DOHH2 (cell line): Measurements from ENCODE around the gene CNOT4.

ENCODE experiments used
- H3F3A ChIP-seq: fragments of 200-600 bp; sonication (generic), shearing (Covaris generic); 2 replicates; pipeline ENCODE4 v1.6.0; 2016; ENCODE audit warnings: antibody characterized with exemption, mild to moderate bottlenecking; ENCODE audit not compliant: control insufficient read depth, insufficient read depth
- H3K27ac ChIP-seq: fragments of 200-600 bp; sonication (generic); 2 replicates; pipeline ENCODE4 v1.5.1; 2014; ENCODE audit warnings: low read depth, mild to moderate bottlenecking, low read length, moderate library complexity
- H3K27me3 ChIP-seq: fragments of 200-600 bp; sonication (generic); 2 replicates; pipeline ENCODE4 v1.6.1; 2014; ENCODE audit warnings: mild to moderate bottlenecking, low read length, mixed read lengths; ENCODE audit not compliant: control insufficient read depth
- H3K36me3 ChIP-seq: fragments of 200-600 bp; sonication (generic); 2 replicates; pipeline ENCODE4 v1.6.1; 2014; ENCODE audit warnings: mild to moderate bottlenecking, low read length, moderate library complexity, mixed read lengths; ENCODE audit not compliant: control insufficient read depth
- H3K4me1 ChIP-seq: fragments of 200-600 bp; sonication (generic); 2 replicates; pipeline ENCODE4 v1.6.1; 2014; ENCODE audit warnings: mild to moderate bottlenecking, low read length, mixed read lengths; ENCODE audit not compliant: control insufficient read depth
- H3K4me2 ChIP-seq: fragments of 200-600 bp; sonication (generic); 2 replicates; pipeline ENCODE4 v1.6.0; 2014; ENCODE audit warnings: mild to moderate bottlenecking, low read length, moderate library complexity
- H3K4me3 ChIP-seq: fragments of 200-600 bp; sonication (generic); 2 replicates; pipeline ENCODE4 v1.5.1; 2014; ENCODE audit warnings: mild to moderate bottlenecking, low read length, mixed read lengths
- H3K79me2 ChIP-seq: fragments of 200-600 bp; sonication (generic); 2 replicates; pipeline ENCODE4 v1.6.1; 2014; ENCODE audit warnings: mild to moderate bottlenecking, low read length, mixed read lengths; ENCODE audit not compliant: control insufficient read depth
- H3K9me2 ChIP-seq: fragments of 200-600 bp; sonication (generic); replicated peaks from 2 replicates; pipeline ENCODE4 v1.6.1; 2014; ENCODE audit warnings: mild to moderate bottlenecking, low read length, mixed read lengths; ENCODE audit not compliant: control insufficient read depth
- H3K9me3 ChIP-seq: fragments of 200-600 bp; sonication (generic); 2 replicates; pipeline ENCODE4 v1.6.1; 2014; ENCODE audit warnings: antibody characterized with exemption, low read length, mixed read lengths; ENCODE audit not compliant: control insufficient read depth, insufficient read depth
- H4K20me1 ChIP-seq: fragments of 200-600 bp; sonication (generic); 2 replicates; pipeline ENCODE4 v1.6.0; 2014; ENCODE audit warnings: low read depth, mild to moderate bottlenecking, antibody characterized with exemption, low read length, moderate library complexity; ENCODE audit not compliant: control insufficient read depth, insufficient read depth
- CTCF ChIP-seq: fragments of 200-600 bp; sonication (generic); IDR thresholded peaks from one replicate; pipeline ENCODE4 v1.5.1; 2014; ENCODE audit warnings: antibody characterized with exemption, mild to moderate bottlenecking, low read depth, low read length; ENCODE audit not compliant: poor library complexity, severe bottlenecking
- EZH2phosphoT487 ChIP-seq: fragments of 200-600 bp; sonication (generic); IDR thresholded peaks from 2 replicates; pipeline ENCODE4 v1.6.1; 2017; ENCODE audit warnings: borderline replicate concordance, mild to moderate bottlenecking, antibody characterized with exemption, low read length, moderate library complexity, mixed read lengths

The CNOT4 gene

GRCh38 chr7:135320268-135320667 is 189.6 kb downstream of the CNOT4 start:
- no peak for TF ChIP-seq EZH2phosphoT487
- Histone ChIP-seq H3F3A (no peaks in the 10 kb centered on the region), H3K4me2 (no peak overlapping the region)

GRCh38 chr7:135317676-135318325 is 192.1 kb downstream of the CNOT4 start:
- H4K20me1 ChIP-seq, result no peaks in the 10 kb centered on the region
- no peaks in the 10 kb centered on the region for H3K9me2 ChIP-seq
- H3K27ac ChIP-seq, result no peak overlapping the region
- no peak for TF ChIP-seq EZH2phosphoT487
- no peak for TF ChIP-seq CTCF
- no peaks in the 10 kb centered on the region; the same call in 1 of the 2 replicates for H3K27me3 ChIP-seq
- no peaks in the 10 kb centered on the region for H3K36me3 ChIP-seq
- H3K79me2 ChIP-seq, result no peaks in the 10 kb centered on the region
- H3K4me2 ChIP-seq, result no peak overlapping the region
- H3K4me1 ChIP-seq, result no peaks in the 10 kb centered on the region
- no peaks in the 10 kb centered on the region for H3K9me3 ChIP-seq
- no peak overlapping the region for H3K4me3 ChIP-seq
- no peaks in the 10 kb centered on the region for H3F3A ChIP-seq

More at GRCh38 chr7:135320268-135320667, 189.6 kb downstream of the CNOT4 start:
- H3K79me2 ChIP-seq, result no peaks in the 10 kb centered on the region
- H3K27me3 ChIP-seq, result no peaks in the 10 kb centered on the region; the same call in 1 of the 2 replicates
- no peaks in the 10 kb centered on the region for H3K9me2 ChIP-seq
- H3K9me3 ChIP-seq, result peaks cover 11% of the 10 kb centered on the region
- H3K4me3 ChIP-seq, result no peak overlapping the region
- H3K27ac ChIP-seq, result no peak overlapping the region
- H4K20me1 ChIP-seq, result no peaks in the 10 kb centered on the region
- no peaks in the 10 kb centered on the region for H3K36me3 ChIP-seq
- no peaks in the 10 kb centered on the region for H3K4me1 ChIP-seq

DNA sequence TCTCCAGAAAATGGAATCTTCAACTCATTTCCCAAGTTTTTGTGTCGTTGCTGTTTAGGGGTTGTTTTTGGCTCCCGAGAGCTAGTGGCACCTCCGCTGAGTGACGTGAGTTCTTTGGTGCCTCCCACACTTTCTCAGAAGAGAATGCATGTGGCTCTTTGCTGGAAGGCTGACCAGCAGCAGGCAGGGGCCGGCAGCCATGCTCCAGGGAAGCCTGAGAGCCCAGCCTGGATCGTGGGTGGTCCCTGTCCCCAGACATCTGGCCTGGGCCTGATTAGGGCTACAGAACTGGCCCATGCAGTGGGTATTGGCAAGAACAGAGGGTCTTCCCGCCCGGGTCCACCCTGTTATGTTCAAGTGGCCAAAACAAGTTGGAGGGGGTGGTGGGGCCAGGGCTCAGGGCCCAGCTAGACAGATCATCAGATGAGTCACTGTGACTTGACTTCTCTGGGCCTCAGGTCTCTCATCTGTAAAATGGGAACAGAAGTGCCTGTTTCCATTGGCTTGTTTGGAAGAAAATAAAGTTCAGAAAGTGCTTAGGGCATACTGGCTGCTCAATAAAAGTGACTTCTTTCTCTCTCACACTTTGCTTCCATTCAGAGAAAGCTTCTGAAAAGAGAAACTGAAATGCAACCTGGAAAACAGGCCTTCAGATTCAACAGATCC is 193.1 kb downstream of the CNOT4 start:
- H4K20me1 ChIP-seq, result no peaks in the 10 kb centered on the region
- H3K79me2 ChIP-seq, result no peaks in the 10 kb centered on the region
- no peaks in the 10 kb centered on the region; the same call in 1 of the 2 replicates for H3K27me3 ChIP-seq
- H3K4me2 ChIP-seq, result no peak overlapping the region
- no peak for TF ChIP-seq CTCF
- no peak for TF ChIP-seq EZH2phosphoT487
- H3K9me2 ChIP-seq, result no peaks in the 10 kb centered on the region
- H3K4me1 ChIP-seq, result no peaks in the 10 kb centered on the region
- H3K4me3 ChIP-seq, result no peak overlapping the region
- no peaks in the 10 kb centered on the region for H3F3A ChIP-seq
- H3K36me3 ChIP-seq, result no peaks in the 10 kb centered on the region
- no peaks in the 10 kb centered on the region for H3K9me3 ChIP-seq
- H3K27ac ChIP-seq, result no peak overlapping the region

DNA sequence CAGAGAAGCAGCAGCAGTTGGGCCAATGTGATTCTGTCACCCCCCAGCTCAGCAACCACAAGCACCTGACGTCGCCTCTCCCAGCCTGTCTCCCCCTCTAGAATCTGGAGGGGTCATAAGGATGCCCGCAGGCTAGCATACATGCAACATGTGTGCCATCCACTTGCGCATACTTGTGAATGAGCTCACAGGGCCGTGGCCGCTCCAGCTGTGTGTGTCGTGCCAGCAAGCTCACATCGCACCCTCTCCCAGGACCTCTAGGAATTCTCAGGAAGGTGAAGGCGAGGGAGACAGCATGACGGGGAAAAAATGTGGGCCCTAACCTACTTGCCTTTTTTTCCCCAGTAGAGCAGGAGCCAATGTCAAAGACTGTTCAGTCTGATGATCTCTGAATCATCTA is 195.9 kb downstream of the CNOT4 start:
- no peaks in the 10 kb centered on the region for H3K79me2 ChIP-seq
- no peaks in the 10 kb centered on the region for H3K36me3 ChIP-seq
- no peaks in the 10 kb centered on the region for H3K9me2 ChIP-seq
- H3K27ac ChIP-seq, result no peak overlapping the region
- H3K9me3 ChIP-seq, result no peaks in the 10 kb centered on the region
- H3K4me3 ChIP-seq, result no peak overlapping the region
- H4K20me1 ChIP-seq, result no peaks in the 10 kb centered on the region
- H3F3A ChIP-seq, result no peaks in the 10 kb centered on the region
- TF ChIP-seq EZH2phosphoT487 (no peak), CTCF (no peak)
- no peaks in the 10 kb centered on the region for H3K4me1 ChIP-seq
- H3K4me2 ChIP-seq, result no peak overlapping the region
- no peaks in the 10 kb centered on the region; the same call in 1 of the 2 replicates for H3K27me3 ChIP-seq
